Neural cell (in vitro differentiated cells): ENCODE measurements around the gene DAZAP1. TPM values are rescaled to one million over a fixed set of nuclear protein-coding genes. Genes with fewer than 3 reads are reported as not detected.

Source experiments
- H2AFZ ChIP-seq: fragments of 200-600, 300-800 bp; sonication (generic), shearing (Covaris generic); 2 replicates; pipeline ENCODE4 v1.6.0; 2014; ENCODE audit warnings: low read depth, mild to moderate bottlenecking, antibody characterized with exemption, low read length, moderate library complexity
- H3F3A ChIP-seq: fragments of 200-600 bp; shearing (Covaris generic); 2 replicates; pipeline ENCODE4 v1.6.1; 2016; ENCODE audit warnings: mild to moderate bottlenecking, moderate library complexity, mixed read lengths, antibody characterized with exemption, low read length; ENCODE audit not compliant: insufficient read depth, poor library complexity, severe bottlenecking
- H3K27ac ChIP-seq: fragments of 200-600, 300-800 bp; sonication (generic), shearing (Covaris generic); 2 replicates; pipeline ENCODE4 v1.5.1; 2014; ENCODE audit warnings: mild to moderate bottlenecking, low read length, moderate library complexity
- H3K27me3 ChIP-seq: fragments of 300-800, 200-600 bp; sonication (generic), shearing (Covaris generic); 2 replicates; pipeline ENCODE4 v1.6.0; 2014; ENCODE audit warnings: mild to moderate bottlenecking, low read depth, low read length, moderate library complexity; ENCODE audit not compliant: insufficient read depth
- H3K36me3 ChIP-seq: fragments of 300-800, 200-600 bp; sonication (generic), shearing (Covaris generic); 2 replicates; pipeline ENCODE4 v1.5.1; 2014; ENCODE audit warnings: mild to moderate bottlenecking, antibody characterized with exemption, low read length, moderate library complexity; ENCODE audit not compliant: insufficient read depth
- H3K4me2 ChIP-seq: fragments of 300-800, 200-600 bp; sonication (generic), shearing (Covaris generic); 2 replicates; pipeline ENCODE4 v1.6.0; 2014; ENCODE audit warnings: mild to moderate bottlenecking, low read length
- H3K4me3 ChIP-seq: fragments of 300-800, 200-600 bp; sonication (generic), shearing (Covaris generic); 2 replicates; pipeline ENCODE4 v1.5.1; 2014; ENCODE audit warnings: mild to moderate bottlenecking, low read length, moderate library complexity
- H3K79me2 ChIP-seq: fragments of 200-600 bp; shearing (Covaris generic); replicated peaks from 2 replicates; pipeline ENCODE4 v1.6.0; 2014; ENCODE audit warnings: mild to moderate bottlenecking, low read length, moderate library complexity; ENCODE audit not compliant: insufficient read depth
- H3K9ac ChIP-seq: fragments of 300-800, 200-600 bp; sonication (generic), shearing (Covaris generic); 2 replicates; pipeline ENCODE4 v1.6.1; 2016; ENCODE audit warnings: mild to moderate bottlenecking, low read length, mixed read lengths
- H3K9me2 ChIP-seq: fragments of 200-600 bp; shearing (Covaris generic); 2 replicates; pipeline ENCODE4 v1.6.1; 2016; ENCODE audit warnings: mild to moderate bottlenecking, low read length, mixed read lengths; ENCODE audit not compliant: insufficient read depth
- H3K9me3 ChIP-seq: fragments of 200-600, 300-800 bp; sonication (generic), shearing (Covaris generic); 2 replicates; pipeline ENCODE4 v1.6.1; 2016; ENCODE audit warnings: mild to moderate bottlenecking, mixed run types, low read length, moderate library complexity, mixed read lengths
- H4K20me1 ChIP-seq: fragments of 200-600 bp; shearing (Covaris generic); 2 replicates; pipeline ENCODE4 v1.6.1; 2016; ENCODE audit warnings: mild to moderate bottlenecking, mixed run types; ENCODE audit not compliant: insufficient read depth
- CTCF ChIP-seq: fragments of 450-650 bp; IDR thresholded peaks from 2 replicates; pipeline ENCODE4 v1.5.1; 2014; ENCODE audit warnings: antibody characterized with exemption, mild to moderate bottlenecking, moderate library complexity; ENCODE audit not compliant: poor library complexity, severe bottlenecking
- EP300 ChIP-seq: fragments of 450-650 bp; conservative IDR thresholded peaks from 2 replicates; pipeline ENCODE4 v1.6.1; 2014; ENCODE audit warnings: antibody characterized with exemption, mild to moderate bottlenecking, moderate library complexity; ENCODE audit not compliant: poor library complexity, severe bottlenecking
- EZH2 ChIP-seq: fragments of 200-600, 300-800 bp; shearing (Covaris generic), sonication (generic); IDR thresholded peaks from 2 replicates; pipeline ENCODE4 v1.6.1; 2014; ENCODE audit warnings: antibody characterized with exemption, low read length, borderline replicate concordance, mild to moderate bottlenecking; ENCODE audit not compliant: insufficient read depth, poor library complexity, severe bottlenecking
- MXI1 ChIP-seq: fragments of 450-650 bp; conservative IDR thresholded peaks from 2 replicates; pipeline ENCODE4 v1.6.1; 2014; ENCODE audit warnings: antibody characterized with exemption, mild to moderate bottlenecking; ENCODE audit not compliant: poor library complexity, severe bottlenecking
- POLR2AphosphoS5 ChIP-seq: IDR thresholded peaks from 2 replicates; pipeline ENCODE4 v1.6.1; 2012
- RAD21 ChIP-seq: fragments of 450-650 bp; conservative IDR thresholded peaks from 2 replicates; pipeline ENCODE4 v1.6.1; 2014; ENCODE audit warnings: antibody characterized with exemption, mild to moderate bottlenecking, moderate library complexity
- REST ChIP-seq: IDR thresholded peaks from 2 replicates; pipeline ENCODE4 v1.6.1; 2012; ENCODE audit warnings: borderline replicate concordance
- SMC3 ChIP-seq: fragments of 450-650 bp; conservative IDR thresholded peaks from 2 replicates; pipeline ENCODE4 v1.6.1; 2014; ENCODE audit warnings: antibody characterized with exemption, mild to moderate bottlenecking, moderate library complexity; ENCODE audit not compliant: poor library complexity
- TAF1 ChIP-seq: IDR thresholded peaks from 2 replicates; pipeline ENCODE4 v1.6.1; 2012; ENCODE audit warnings: low read depth
- polyA plus RNA-seq: library from polyadenylated mRNA; depleted of rRNA; stranded (reverse); fragments of >200 nt; gene quantifications from 2 replicates; pipeline ENCODE4 v1.2.3, GENCODE V29; 2014

DAZAP1 gene
- polyA plus RNA-seq, 1 donor from 2014 or later: 60.5 TPM

GRCh38 chr19:1416014-1416841, 8.8 kb downstream of the DAZAP1 start:
- no peaks in the 10 kb centered on the region for H3K9me2 ChIP-seq
- no peak for TF ChIP-seq TAF1
- TF ChIP-seq MXI1: no peak
- no peak for TF ChIP-seq POLR2AphosphoS5
- TF ChIP-seq EZH2: no peak
- no peak for TF ChIP-seq RAD21
- TF ChIP-seq SMC3: no peak
- TF ChIP-seq CTCF: no peak
- no peak for TF ChIP-seq REST
- TF ChIP-seq EP300: no peak
- H3K9me3 ChIP-seq: no peaks in the 10 kb centered on the region
- peaks cover 4% of the 10 kb centered on the region for H4K20me1 ChIP-seq
- no peak overlapping the region for H2AFZ ChIP-seq
- H3K36me3 ChIP-seq: no peaks in the 10 kb centered on the region
- H3K27ac ChIP-seq: no peak overlapping the region
- no peak overlapping the region for H3K4me2 ChIP-seq
- H3K4me3 ChIP-seq: peak overlapping the region; percentile 30
- peak overlapping the region; percentile 9 for H3K9ac ChIP-seq
- peaks cover 59% of the 10 kb centered on the region for H3K79me2 ChIP-seq
- H3F3A ChIP-seq: no peaks in the 10 kb centered on the region
- H3K27me3 ChIP-seq: no peaks in the 10 kb centered on the region

- H3K4me3 ChIP-seq: no peak overlapping the region
- H3K36me3 ChIP-seq: no peaks in the 10 kb centered on the region
Observed at GRCh38 chr19:1417145-1417544, 9.8 kb downstream of the DAZAP1 start.

More at GRCh38 chr19:1417145-1417544, 9.8 kb downstream of the DAZAP1 start:
- H3K27ac ChIP-seq: no peak overlapping the region
- H3K79me2 ChIP-seq: peaks cover 50% of the 10 kb centered on the region
- TF ChIP-seq EP300: no peak
- TF ChIP-seq SMC3: no peak
- no peak for TF ChIP-seq MXI1
- TF ChIP-seq POLR2AphosphoS5: no peak
- TF ChIP-seq CTCF: no peak
- no peak for TF ChIP-seq RAD21
- no peak for TF ChIP-seq TAF1
- no peak for TF ChIP-seq EZH2
- no peak for TF ChIP-seq REST
- H3K9me2 ChIP-seq: no peaks in the 10 kb centered on the region
- no peaks in the 10 kb centered on the region for H3F3A ChIP-seq
- H2AFZ ChIP-seq: no peak overlapping the region
- no peaks in the 10 kb centered on the region for H3K9me3 ChIP-seq
- H3K4me2 ChIP-seq: no peak overlapping the region
- H4K20me1 ChIP-seq: no peaks in the 10 kb centered on the region
- no peak overlapping the region for H3K9ac ChIP-seq
- no peaks in the 10 kb centered on the region for H3K27me3 ChIP-seq
